ENCODE results near the gene CTNNBL1.

DNA sequence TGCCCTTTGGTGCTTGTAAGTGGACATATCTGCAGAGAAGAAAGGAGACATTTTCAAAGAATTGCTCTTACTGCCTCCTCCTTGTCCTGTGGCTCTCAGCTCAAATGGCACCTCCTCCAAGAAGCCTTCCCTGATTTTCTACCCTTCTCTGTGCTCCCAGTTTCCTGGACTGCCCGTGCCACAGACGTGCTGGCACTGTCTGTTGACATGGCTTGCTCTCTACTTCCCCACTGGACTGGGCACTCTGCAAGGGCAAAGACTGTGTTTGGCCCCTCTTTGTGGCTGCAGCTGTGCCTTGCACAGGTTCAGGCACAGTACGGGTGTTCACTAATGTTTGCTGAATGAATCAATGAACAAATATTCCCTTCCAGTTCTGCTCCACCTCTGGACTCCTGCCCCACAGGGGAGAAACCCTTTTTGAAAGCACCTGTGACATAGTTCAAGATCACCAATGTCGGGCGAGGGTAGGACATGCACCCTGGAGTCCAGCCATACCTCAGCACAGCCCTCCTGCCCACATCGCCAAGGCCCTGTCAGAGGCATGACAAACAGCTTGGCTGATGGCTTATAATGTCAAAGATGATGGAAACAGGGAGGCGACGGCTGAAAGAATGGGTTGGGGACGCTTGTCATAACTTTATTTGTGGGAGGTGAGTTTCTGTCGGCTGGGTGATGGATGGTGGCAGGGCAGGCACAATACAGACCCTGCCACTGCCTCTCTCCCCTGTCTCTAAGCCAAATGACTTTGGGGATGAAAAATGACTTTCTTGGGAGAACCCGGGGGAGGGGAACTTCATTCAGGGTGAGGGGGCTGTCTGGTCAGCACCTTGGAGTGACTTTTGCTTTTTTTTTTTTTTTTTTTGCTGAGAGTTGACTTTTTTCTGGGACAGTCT is 15.6 kb upstream of the CTNNBL1 start:
- no peak for TF ChIP-seq REST (IDR thresholded peaks at IDR 0.05; ENCODE audit: insufficient replicate concordance, low read depth)
- TF ChIP-seq, protein P1, sequence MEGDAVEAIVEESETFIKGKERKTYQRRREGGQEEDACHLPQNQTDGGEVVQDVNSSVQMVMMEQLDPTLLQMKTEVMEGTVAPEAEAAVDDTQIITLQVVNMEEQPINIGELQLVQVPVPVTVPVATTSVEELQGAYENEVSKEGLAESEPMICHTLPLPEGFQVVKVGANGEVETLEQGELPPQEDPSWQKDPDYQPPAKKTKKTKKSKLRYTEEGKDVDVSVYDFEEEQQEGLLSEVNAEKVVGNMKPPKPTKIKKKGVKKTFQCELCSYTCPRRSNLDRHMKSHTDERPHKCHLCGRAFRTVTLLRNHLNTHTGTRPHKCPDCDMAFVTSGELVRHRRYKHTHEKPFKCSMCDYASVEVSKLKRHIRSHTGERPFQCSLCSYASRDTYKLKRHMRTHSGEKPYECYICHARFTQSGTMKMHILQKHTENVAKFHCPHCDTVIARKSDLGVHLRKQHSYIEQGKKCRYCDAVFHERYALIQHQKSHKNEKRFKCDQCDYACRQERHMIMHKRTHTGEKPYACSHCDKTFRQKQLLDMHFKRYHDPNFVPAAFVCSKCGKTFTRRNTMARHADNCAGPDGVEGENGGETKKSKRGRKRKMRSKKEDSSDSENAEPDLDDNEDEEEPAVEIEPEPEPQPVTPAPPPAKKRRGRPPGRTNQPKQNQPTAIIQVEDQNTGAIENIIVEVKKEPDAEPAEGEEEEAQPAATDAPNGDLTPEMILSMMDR (IDR thresholded peaks at IDR 0.05; ENCODE audit: insufficient read depth, low read length) = no peak
